HCT116 (cell line): Measurements from ENCODE around the gene KCTD2. TPM values are rescaled to one million over a fixed set of nuclear protein-coding genes. Genes with fewer than 3 reads are reported as not detected.

Experiments
- ATAC-seq: fragments of 200-7000 bp; cut with Tn5 transposase; 2 replicates; pipeline ENCODE4 v1.9.1; 2020; ENCODE audit warnings: mild to moderate bottlenecking, moderate library complexity
- BruUV-seq: library from RNA; stranded (reverse); fragments of 400-500 nt; replicated peaks from 2 replicates; lab custom pipeline; 2021; lab: Mats Ljungman, UMichigan
- CTCF ChIA-PET: fragments of 300-600 bp; sonication (Branson Sonifier 250); formaldehyde crosslinking; loops from one replicate; lab custom pipeline; 2021; ENCODE audit warnings: antibody characterized with exemption; lab: Charles Lee
- POLR2A ChIA-PET: fragments of 300-600, 350-600 bp; sonication (Branson Sonifier 250); formaldehyde crosslinking; loops from one replicate; lab custom pipeline; 2021; ENCODE audit warnings: antibody characterized with exemption; lab: Charles Lee
- RAD21 ChIA-PET, 2 experiments: fragments of 300-600 bp; sonication (Branson Sonifier 250); formaldehyde crosslinking; loops; one replicate each; lab custom pipeline; 2023; ENCODE audit warnings: low total read pairs in 2 of 2; ENCODE audit not compliant: uncharacterized antibody in 2 of 2, unreplicated experiment in 2 of 2, low non-redundant PET in 1 of 2; lab: Charles Lee
- DNase-seq: peaks from one replicate; pipeline ENCODE4 v3.0.0-alpha.2; 2010; ENCODE audit warnings: low read depth, low spot score
- H2AFZ ChIP-seq: fragments of 200-600 bp; shearing (Covaris generic), sonication (generic); 2 replicates; pipeline ENCODE4 v1.6.1; 2017; ENCODE audit warnings: low read depth, mixed run types, mixed read lengths, antibody characterized with exemption, low read length; ENCODE audit not compliant: poor library complexity, severe bottlenecking
- H3K27ac ChIP-seq: 2 replicates; pipeline ENCODE4 v1.5.1; 2012; ENCODE audit warnings: low read depth, low read length
- H3K27me3 ChIP-seq: fragments of 200-600 bp; sonication (generic); 2 replicates; pipeline ENCODE4 v1.6.1; 2016; ENCODE audit warnings: mixed run types, low read length, mixed read lengths; ENCODE audit not compliant: insufficient read depth
- H3K36me3 ChIP-seq, 2 experiments: fragments of 200-500 bp in 1 of 2; fragments of 200-600 bp in 1 of 2; sonication (Bioruptor generic) in 1 of 2; sonication (generic) in 1 of 2; 2 replicates each; pipeline versions ENCODE4 v1.5.1 to v1.6.1; 2014 to 2016; ENCODE audit warnings: low read length in 2 of 2, inconsistent platforms in 1 of 2, mixed read lengths in 1 of 2, mixed run types in 1 of 2; ENCODE audit not compliant: insufficient read depth in 2 of 2, control insufficient read depth in 1 of 2
- H3K4me1 ChIP-seq, 2 experiments: fragments of 200-600 bp in 1 of 2; sonication (generic) in 1 of 2; 2 replicates each; pipeline versions ENCODE4 v1.5.1 to v1.6.1; 2012 to 2017; ENCODE audit warnings: low read length in 2 of 2, inconsistent platforms in 1 of 2, mild to moderate bottlenecking in 1 of 2, mixed read lengths in 1 of 2, mixed run types in 1 of 2, moderate library complexity in 1 of 2; ENCODE audit not compliant: insufficient read depth in 2 of 2, control insufficient read depth in 1 of 2
- H3K4me2 ChIP-seq: fragments of 200-600 bp; sonication (generic); 2 replicates; pipeline ENCODE4 v1.6.1; 2017; ENCODE audit warnings: mixed run types, low read length, mixed read lengths
- H3K4me3 ChIP-seq, 2 experiments: fragments of 200-600 bp in 1 of 2; sonication (generic) in 1 of 2; replicated peaks in 1 of 2; 2 replicates each; pipeline ENCODE4 v1.5.1; 2011 to 2016; ENCODE audit warnings: low read length in 2 of 2, control low read depth in 1 of 2, low read depth in 1 of 2, mild to moderate bottlenecking in 1 of 2, mixed read lengths in 1 of 2, mixed run types in 1 of 2
- H3K79me2 ChIP-seq: fragments of 200-600 bp; sonication (generic); 2 replicates; pipeline ENCODE4 v1.6.1; 2017; ENCODE audit warnings: mild to moderate bottlenecking, mixed run types, low read length, moderate library complexity, mixed read lengths; ENCODE audit not compliant: insufficient read depth
- H3K9ac ChIP-seq: fragments of 200-600 bp; sonication (generic); 2 replicates; pipeline ENCODE4 v1.6.1; 2016; ENCODE audit warnings: low read length, mixed read lengths
- H3K9me2 ChIP-seq: fragments of 200-600 bp; sonication (generic), shearing (Covaris generic); 2 replicates; pipeline ENCODE4 v1.6.1; 2017; ENCODE audit warnings: mixed run types, mild to moderate bottlenecking, moderate library complexity; ENCODE audit not compliant: insufficient read depth
- H3K9me3 ChIP-seq, 2 experiments: fragments of 200-500 bp in 1 of 2; fragments of 200-600 bp in 1 of 2; sonication (Bioruptor generic) in 1 of 2; sonication (generic) in 1 of 2; 2 replicates each; pipeline ENCODE4 v1.6.1; 2014 to 2017; ENCODE audit warnings: low read length in 2 of 2, mixed read lengths in 2 of 2, inconsistent platforms in 1 of 2, low read depth in 1 of 2, mild to moderate bottlenecking in 1 of 2, mixed run types in 1 of 2, moderate library complexity in 1 of 2; ENCODE audit not compliant: control insufficient read depth in 1 of 2, insufficient read depth in 1 of 2
- H4K20me1 ChIP-seq: fragments of 200-600 bp; sonication (generic), shearing (Covaris generic); 2 replicates; pipeline ENCODE4 v1.6.1; 2017; ENCODE audit warnings: mixed run types, mild to moderate bottlenecking, moderate library complexity; ENCODE audit not compliant: insufficient read depth
- CBX3 ChIP-seq: IDR thresholded peaks from 2 replicates; pipeline ENCODE4 v1.6.1; 2012; ENCODE audit warnings: low read depth
- EGR1 ChIP-seq: IDR thresholded peaks from 2 replicates; pipeline ENCODE4 v1.6.1; 2012; ENCODE audit warnings: low read depth
- ELF1 ChIP-seq: IDR thresholded peaks from 2 replicates; pipeline ENCODE4 v1.6.1; 2012; ENCODE audit warnings: low read depth, borderline replicate concordance
- EZH2 ChIP-seq: fragments of 200-600 bp; sonication (generic); IDR thresholded peaks from 2 replicates; pipeline ENCODE4 v1.6.1; 2017; ENCODE audit warnings: antibody characterized with exemption, mixed run types
- FOSL1 ChIP-seq: IDR thresholded peaks from 2 replicates; pipeline ENCODE4 v1.6.1; 2012; ENCODE audit warnings: low read depth
- SIN3A ChIP-seq: IDR thresholded peaks from 2 replicates; pipeline ENCODE4 v1.6.1; 2012; ENCODE audit warnings: low read depth
- SP1 ChIP-seq: IDR thresholded peaks from 2 replicates; pipeline ENCODE4 v1.6.1; 2012; ENCODE audit warnings: low read depth
- SRF ChIP-seq: IDR thresholded peaks from 2 replicates; pipeline ENCODE4 v1.6.1; 2012; ENCODE audit warnings: low read depth
- YY1 ChIP-seq: IDR thresholded peaks from 2 replicates; pipeline ENCODE4 v1.6.1; 2011; ENCODE audit warnings: low read length, low read depth, moderate library complexity, mild to moderate bottlenecking; ENCODE audit not compliant: insufficient replicate concordance; ENCODE audit errors: extremely low read depth
- ZFX ChIP-seq: fragments of 450-650 bp; IDR thresholded peaks from 2 replicates; pipeline ENCODE4 v1.6.1; 2017
- ZNF274 ChIP-seq: fragments of 200-500 bp; sonication (Bioruptor generic); IDR thresholded peaks from 2 replicates; pipeline ENCODE4 v1.6.1; 2014; ENCODE audit warnings: mild to moderate bottlenecking, low read depth, low read length, inconsistent platforms
- intact Hi-C: fragments of 100-400 bp; cut with micrococcal nuclease; formaldehyde crosslinking; loops from 2 replicates; pipeline ENCODE4 v1.10.0; 2022
- total RNA-seq: library from RNA; stranded (reverse); gene quantifications from one replicate; pipeline ENCODE4 v1.2.1, GENCODE V29; 2021; ENCODE audit not compliant: unreplicated experiment
- TF ChIP-seq, protein P1 (sequence below), 3 experiments: fragments of 200-600 bp in 1 of 3; sonication (generic) in 1 of 3; IDR thresholded peaks in 2 of 3; conservative IDR thresholded peaks in 1 of 3; 2 replicates each; pipeline ENCODE4 v1.5.1; 2012 to 2017; ENCODE audit warnings: low read depth in 2 of 3, low read length in 2 of 3, antibody characterized with exemption in 1 of 3, borderline replicate concordance in 1 of 3, control low read depth in 1 of 3, mild to moderate bottlenecking in 1 of 3, mixed read lengths in 1 of 3, mixed run types in 1 of 3, moderate library complexity in 1 of 3; ENCODE audit not compliant: insufficient read depth in 1 of 3

The KCTD2 gene
- total RNA-seq, 1 experiment from 2014 or later: 23.3 TPM

DNA sequence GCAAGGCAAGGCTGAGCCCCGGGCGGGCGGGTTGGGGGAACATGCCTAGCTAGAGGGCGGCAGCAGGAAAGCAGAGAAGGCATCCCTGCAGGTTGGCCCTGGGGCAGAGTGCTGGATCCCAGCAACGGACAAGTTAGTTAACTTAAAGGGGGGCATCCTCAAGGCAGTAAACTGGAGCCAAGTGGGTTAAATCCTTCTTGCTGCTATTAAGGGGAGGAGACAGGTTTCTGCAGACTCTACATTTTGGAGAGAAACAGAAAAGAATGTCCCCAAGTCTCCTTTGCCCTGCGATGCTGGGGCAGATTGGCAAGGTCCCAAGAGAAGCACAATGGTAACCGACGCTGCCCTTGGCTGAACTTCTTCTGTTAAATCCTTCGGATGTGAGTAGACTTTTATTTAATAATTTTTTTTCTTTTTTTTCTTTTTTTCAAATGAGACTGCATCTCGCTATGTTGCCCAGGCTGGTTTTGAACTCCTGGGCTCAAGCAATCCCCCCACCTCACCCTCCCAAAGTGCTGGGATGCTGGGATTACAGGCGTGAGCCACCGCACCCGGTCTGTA lies 14.2 kb upstream of the KCTD2 start:
- no TSS peak for BruUV-seq
- peak overlapping the region; percentile 42 to 57 for H3K4me3 ChIP-seq
- ChIA-PET RAD21 (no interaction called here), POLR2A (interaction anchor here (1.1 to 1.7 kb wide), 3 partner anchors 9 to 45 kb away, joined by 3 to 9 read pairs (median 5); partner anchors contain the start of genes CDR2L and MRPL58), CTCF (interaction anchor here (0.8 to 1.1 kb wide), 4 partner anchors 71 to 169 kb away, joined by 3 to 4 read pairs (median 4); no protein-coding TSS in a partner anchor)
- peaks cover 45 to 58% of the 10 kb centered on the region in 2 experiments for H3K4me1 ChIP-seq
- H3K36me3 ChIP-seq: no peaks in the 10 kb centered on the region
- H3K27me3 ChIP-seq: no peaks in the 10 kb centered on the region
- no peak for DNase-seq
- ATAC-seq: no peak
- H3K9ac ChIP-seq: 0 out of 2 replicates have a peak overlapping the region, but pooled peaks have one; percentile 50
- peak overlapping the region; percentile 70 for H2AFZ ChIP-seq
- H3K9me3 ChIP-seq: peaks cover 11 to 18% of the 10 kb centered on the region in 2 experiments; a peak in 2 of 4 replicates
- H4K20me1 ChIP-seq: no peaks in the 10 kb centered on the region
- no peaks in the 10 kb centered on the region for H3K79me2 ChIP-seq
- H3K9me2 ChIP-seq: no peaks in the 10 kb centered on the region
- intact Hi-C loops: loop anchor here (5.0 kb wide), 2 partner anchors 70 to 160 kb away; partner anchors contain the start of gene FDXR
- H3K4me2 ChIP-seq: peak overlapping the region; percentile 86
- TF ChIP-seq ZFX (no peak), CBX3 (0 out of 2 replicates have a peak, but pooled peaks have one; percentile 19)
- no peak overlapping the region; the same call in 1 of the 2 replicates for H3K27ac ChIP-seq

DNA sequence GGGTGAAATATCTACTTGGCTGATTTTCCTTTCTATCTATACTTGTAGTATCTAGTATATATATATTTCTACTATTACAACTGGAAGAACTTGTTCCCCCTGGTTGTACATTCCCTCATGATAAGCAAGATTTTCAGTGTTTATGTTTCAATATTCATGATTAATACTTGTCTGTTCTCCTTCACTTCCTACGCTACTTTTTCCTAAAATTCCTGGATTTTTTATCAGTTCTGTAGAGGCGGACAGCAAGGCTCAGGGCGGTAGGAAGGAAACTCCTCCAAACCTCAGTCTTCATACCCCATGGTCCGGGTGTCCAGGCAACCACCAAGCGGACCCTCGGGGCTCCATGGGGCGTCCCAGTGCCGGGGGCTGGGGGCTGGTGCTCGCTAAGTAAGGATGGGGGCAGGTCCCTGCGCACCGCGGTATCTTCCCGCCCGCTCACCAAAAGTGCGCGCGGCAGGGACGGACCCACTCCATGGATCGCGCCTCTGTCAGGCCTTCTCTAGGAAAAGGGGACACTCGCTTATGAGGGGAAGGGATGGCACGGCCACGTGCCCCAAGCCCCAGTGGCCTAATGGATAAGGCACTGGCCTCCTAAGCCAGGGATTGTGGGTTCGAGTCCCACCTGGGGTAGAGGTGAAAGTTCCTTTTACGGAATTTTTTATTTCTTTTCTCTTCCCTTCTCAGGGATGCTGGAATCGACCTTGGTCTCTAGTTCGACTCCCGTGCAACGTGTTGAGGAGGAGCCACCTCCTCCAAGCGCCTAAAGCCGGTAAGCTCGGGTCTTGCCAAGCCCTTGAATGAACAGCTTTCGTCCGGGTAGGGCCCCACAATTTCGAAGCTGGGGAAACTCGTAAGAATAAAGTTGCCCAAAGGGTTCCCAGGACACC lies 13.4 kb upstream of the KCTD2 start:
- DNase-seq (peak; percentile 94), ATAC-seq (peak; percentile 60)
- no peaks in the 10 kb centered on the region for H3K27me3 ChIP-seq
- intact Hi-C loops: loop anchor here (2.0 to 5.0 kb wide), 3 partner anchors 71 to 171 kb away; partner anchors contain the start of genes FDXR and NUP85
- H4K20me1 ChIP-seq: no peaks in the 10 kb centered on the region
- peaks cover 11 to 18% of the 10 kb centered on the region in 2 experiments; a peak in 2 of 4 replicates for H3K9me3 ChIP-seq
- H3K36me3 ChIP-seq: peaks cover under 1 to 4% of the 10 kb centered on the region in 2 experiments; a peak in 2 of 4 replicates
- H3K79me2 ChIP-seq: no peaks in the 10 kb centered on the region
- H3K4me3 ChIP-seq: peak overlapping the region; percentile 42 to 57
- BruUV-seq: no TSS peak
- H3K27ac ChIP-seq: peak overlapping the region; percentile 87
- H3K9ac ChIP-seq: peak overlapping the region; percentile 72
- H3K4me1 ChIP-seq: peaks cover 45 to 58% of the 10 kb centered on the region in 2 experiments
- peak overlapping the region; percentile 70 for H2AFZ ChIP-seq
- ChIA-PET POLR2A (interaction anchor here (1.7 to 2.1 kb wide), 3 partner anchors 14 to 160 kb away, joined by 6 to 13 read pairs (median 10); partner anchors contain the start of genes ATP5PD, FDXR and KCTD2), RAD21 (interaction anchor here in 1 of 2 experiments (0.6 to 1.3 kb wide), 2 partner anchors 21 to 168 kb away, joined by 3 read pairs; no protein-coding TSS in a partner anchor), CTCF (interaction anchor here (0.8 to 3.5 kb wide), 6 partner anchors 13 to 237 kb away, joined by 3 to 31 read pairs (median 4); partner anchors contain the start of genes ATP5PD, KCTD2 and MIF4GD)
- peak overlapping the region; percentile 86 for H3K4me2 ChIP-seq
- H3K9me2 ChIP-seq: no peaks in the 10 kb centered on the region
- TF ChIP-seq FOSL1: no peak
- TF ChIP-seq ZNF274: no peak
- TF ChIP-seq EZH2: no peak
- no peak for TF ChIP-seq EGR1
- TF ChIP-seq YY1: peak; percentile 82
- peak; percentile 99 for TF ChIP-seq CBX3
- no peak for TF ChIP-seq ELF1
- no peak for TF ChIP-seq SIN3A
- no peak for TF ChIP-seq SP1
- TF ChIP-seq SRF: no peak; the same call in 1 of the 2 replicates
- TF ChIP-seq, protein P1, sequence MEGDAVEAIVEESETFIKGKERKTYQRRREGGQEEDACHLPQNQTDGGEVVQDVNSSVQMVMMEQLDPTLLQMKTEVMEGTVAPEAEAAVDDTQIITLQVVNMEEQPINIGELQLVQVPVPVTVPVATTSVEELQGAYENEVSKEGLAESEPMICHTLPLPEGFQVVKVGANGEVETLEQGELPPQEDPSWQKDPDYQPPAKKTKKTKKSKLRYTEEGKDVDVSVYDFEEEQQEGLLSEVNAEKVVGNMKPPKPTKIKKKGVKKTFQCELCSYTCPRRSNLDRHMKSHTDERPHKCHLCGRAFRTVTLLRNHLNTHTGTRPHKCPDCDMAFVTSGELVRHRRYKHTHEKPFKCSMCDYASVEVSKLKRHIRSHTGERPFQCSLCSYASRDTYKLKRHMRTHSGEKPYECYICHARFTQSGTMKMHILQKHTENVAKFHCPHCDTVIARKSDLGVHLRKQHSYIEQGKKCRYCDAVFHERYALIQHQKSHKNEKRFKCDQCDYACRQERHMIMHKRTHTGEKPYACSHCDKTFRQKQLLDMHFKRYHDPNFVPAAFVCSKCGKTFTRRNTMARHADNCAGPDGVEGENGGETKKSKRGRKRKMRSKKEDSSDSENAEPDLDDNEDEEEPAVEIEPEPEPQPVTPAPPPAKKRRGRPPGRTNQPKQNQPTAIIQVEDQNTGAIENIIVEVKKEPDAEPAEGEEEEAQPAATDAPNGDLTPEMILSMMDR (IDR thresholded peaks at IDR 0.05 in 2 of 3, conservative IDR thresholded peaks at IDR 0.05 in 1 of 3; ENCODE audit: borderline replicate concordance in 1 of 3, insufficient read depth in 1 of 3, low read depth in 2 of 3, low read length in 2 of 3): no peak
